A549 (cell line): ENCODE data around the gene GPD1. TPM values are rescaled to one million over a fixed set of nuclear protein-coding genes. Genes with fewer than 3 reads are reported as not detected.

ENCODE experiments used
- ATAC-seq, 2 experiments: fragments of 200-7000 bp in 1 of 2; fragments of >200 bp in 1 of 2; cut with Nextera tagmentation in 1 of 2; cut with Tn5 transposase in 1 of 2; 3 replicates each; pipeline versions ENCODE4 v1.8.0 to v1.9.1; 2018 to 2020; ENCODE audit warnings: mild to moderate bottlenecking in 1 of 2, moderate library complexity in 1 of 2
- CTCF ChIA-PET: fragments of 300-600 bp; sonication (Branson Sonifier 250); formaldehyde crosslinking; extraction: SDS; loops from one replicate; lab custom pipeline; 2021; ENCODE audit warnings: antibody characterized with exemption, inconsistent platforms; lab: Yijun Ruan, JAX
- POLR2A ChIA-PET: fragments of 350-600 bp; formaldehyde crosslinking; extraction: SDS; loops from one replicate; lab custom pipeline; 2021; ENCODE audit warnings: antibody characterized with exemption, inconsistent platforms; lab: Yijun Ruan, JAX
- DNase-seq, 2 experiments: peaks; one replicate each; pipeline versions ENCODE4 v3.0.0 to v3.0.0-alpha.2; 2011 to 2016; ENCODE audit warnings: low read depth in 1 of 2, low spot score in 1 of 2
- FAIRE-seq: peaks from 2 replicates; lab custom pipeline; 2011; peaks lifted over from hg19 to GRCh38; lab: Jason Lieb, UNC
- H3K27ac ChIP-seq, 2 experiments: fragments of >200 bp; sonication (Bioruptor Twin); formaldehyde crosslinking; 3 replicates each; pipeline ENCODE4 v1.5.1; 2016 to 2017
- H3K4me1 ChIP-seq: fragments of >200 bp; sonication (Bioruptor Twin); formaldehyde crosslinking; 3 replicates; pipeline ENCODE4 v1.6.1; 2016
- H3K4me2 ChIP-seq: fragments of >200 bp; sonication (Bioruptor Twin); formaldehyde crosslinking; 3 replicates; pipeline ENCODE4 v1.6.1; 2016
- H3K4me3 ChIP-seq: fragments of >200 bp; sonication (Bioruptor Twin); formaldehyde crosslinking; 3 replicates; pipeline ENCODE4 v1.5.1; 2016
- H3K9me3 ChIP-seq: fragments of >200 bp; sonication (Bioruptor Twin); formaldehyde crosslinking; 3 replicates; pipeline ENCODE4 v1.6.1; 2016
- CEBPB ChIP-seq, 2 experiments: fragments of >200 bp in 1 of 2; sonication (Bioruptor Twin) in 1 of 2; formaldehyde crosslinking in 1 of 2; IDR thresholded peaks; 2 replicates each; pipeline ENCODE4 v1.6.1; 2012 to 2016
- EHF ChIP-seq: fragments of 250-450 bp; sonication (Bioruptor Pico); IDR thresholded peaks from 2 replicates; pipeline ENCODE4 v1.5.0; 2020; ENCODE audit warnings: mild to moderate bottlenecking
- HES2 ChIP-seq: fragments of >200 bp; sonication (Bioruptor Twin); formaldehyde crosslinking; IDR thresholded peaks from 2 replicates; pipeline ENCODE4 v1.6.1; 2016
- HMGXB4 ChIP-seq: fragments of 250-450 bp; sonication (Bioruptor Pico); IDR thresholded peaks from 2 replicates; pipeline ENCODE4 v1.5.0; 2021; ENCODE audit warnings: mild to moderate bottlenecking, moderate library complexity, borderline replicate concordance
- NPAS2 ChIP-seq: fragments of 250-450 bp; sonication (Bioruptor Pico); IDR thresholded peaks from 2 replicates; pipeline ENCODE4 v1.8.0; 2022; ENCODE audit warnings: mild to moderate bottlenecking, moderate library complexity, borderline replicate concordance
- PBX3 ChIP-seq: IDR thresholded peaks from 2 replicates; pipeline ENCODE4 v1.6.1; 2012
- RAD21 ChIP-seq, 2 experiments: fragments of >200 bp in 1 of 2; sonication (Bioruptor Twin) in 1 of 2; formaldehyde crosslinking in 1 of 2; IDR thresholded peaks in 1 of 2; conservative IDR thresholded peaks in 1 of 2; 2 replicates in 1 of 2; 3 replicates in 1 of 2; pipeline ENCODE4 v1.6.1; 2012 to 2018; ENCODE audit warnings: inconsistent platforms in 1 of 2
- REST ChIP-seq: fragments of 200-600 bp; sonication (generic); IDR thresholded peaks from 2 replicates; pipeline ENCODE4 v1.6.1; 2016; ENCODE audit warnings: antibody characterized with exemption, mild to moderate bottlenecking, moderate library complexity
- TFCP2L1 ChIP-seq: fragments of 250-450 bp; sonication (Bioruptor Pico); IDR thresholded peaks from 2 replicates; pipeline ENCODE4 v1.5.0; 2021; ENCODE audit warnings: mild to moderate bottlenecking
- ZC3H11A ChIP-seq: fragments of 450-650 bp; IDR thresholded peaks from 2 replicates; pipeline ENCODE4 v1.6.1; 2014; ENCODE audit warnings: antibody characterized with exemption, mild to moderate bottlenecking
- WGBS: methylation state at CpG from one replicate; pipeline ENCODE4 v1.1.6; 2017; ENCODE audit errors: missing lambda C conversion rate; 5-methylcytosine and 5-hydroxymethylcytosine counted together
- polyA plus RNA-seq, 4 experiments: library from polyadenylated mRNA; depleted of rRNA in 3 of 4; stranded (reverse); fragments of >200 nt; fragmentation: RNase III in 1 of 4; extraction: RNeasy Plus Mini Kit Qiagen cat#74134 plus additional on column Dnase treatment in 1 of 4; gene quantifications; 2 replicates in 3 of 4; 3 replicates in 1 of 4; pipeline ENCODE4 v1.2.3, GENCODE V29; 2011 to 2017

GPD1 gene
- polyA plus RNA-seq, 2 of the 4 experiments (the other 2 are of a cell fraction) = 0.10 to 0.44 TPM

- TF ChIP-seq REST (peak; percentile 36; the same call in 1 of the 2 replicates), HMGXB4 (no peak), NPAS2 (CRISPR knock-in tag) (no peak)
- ChIA-PET CTCF (interaction anchor here (1.2 to 33.6 kb wide), 8 partner anchors 9 to 559 kb away, joined by 3 to 708 read pairs (median 32); partner anchors contain the start of genes AQP5, AQP6, COX14 and GPD1), POLR2A (no interaction called here)
- Histone ChIP-seq H3K27ac (no peak overlapping the region), H3K4me1 (peaks cover 39% of the 10 kb centered on the region), H3K4me3 (no peak overlapping the region), H3K4me2 (no peak overlapping the region), H3K9me3 (no peaks in the 10 kb centered on the region)
- FAIRE-seq = no peak
- WGBS = 94% methylated on average over 5 of the region's 5 CpGs
- no peak for ATAC-seq
- DNase-seq = no peak
Observed at GRCh38 chr12:50079771-50080170, 24.0 kb upstream of the GPD1 start.

- ATAC-seq = no peak
- Histone ChIP-seq H3K4me1 (peaks cover 36% of the 10 kb centered on the region), H3K9me3 (no peaks in the 10 kb centered on the region), H3K4me3 (no peak overlapping the region), H3K27ac (peak overlapping the region; percentile 77 to 99; a peak in 5 of 6 replicates), H3K4me2 (no peak overlapping the region)
- DNase-seq = no peak
- ChIA-PET CTCF (interaction anchor here (0.6 to 33.6 kb wide), 7 partner anchors 11 to 136 kb away, joined by 3 to 708 read pairs (median 32); partner anchors contain the start of genes AQP5, AQP6, COX14 and GPD1), POLR2A (no interaction called here)
- no peak for TF ChIP-seq RAD21 (conservative IDR thresholded peaks at IDR 0.05 in 1 of 2, IDR thresholded peaks at IDR 0.05 in 1 of 2)
- TF ChIP-seq CEBPB (IDR thresholded peaks at IDR 0.05) = no peak
- no peak for TF ChIP-seq ZC3H11A
- TF ChIP-seq HES2 = no peak
- no peak for TF ChIP-seq TFCP2L1 (CRISPR knock-in tag)
- TF ChIP-seq EHF (CRISPR knock-in tag) = no peak
- FAIRE-seq = no peak
- 93% methylated on average over 44 of the region's 46 CpGs for WGBS
Observed at GRCh38 chr12:50081096-50081808, 22.6 kb upstream of the GPD1 start.

GRCh38 chr12:50082644-50083043, 21.2 kb upstream of the GPD1 start:
- 14% methylated on average over 7 of the region's 7 CpGs for WGBS
- peak overlapping the region; percentile 95 for H3K4me2 ChIP-seq
- peaks cover 36% of the 10 kb centered on the region for H3K4me1 ChIP-seq
- peak; percentile 30 to 44; a peak in 5 of 6 replicates for ATAC-seq
- TF ChIP-seq EHF (CRISPR knock-in tag) (no peak), PBX3 (no peak)
- TF ChIP-seq, all 56 proteins: peak for 0
- FAIRE-seq (no peak), DNase-seq (peak in 1 of 2 experiments; percentile 89)
- CTCF ChIA-PET = interaction anchor here (0.6 to 33.6 kb wide), 14 partner anchors 8 to 342 kb away, joined by 3 to 708 read pairs (median 4); partner anchors contain the start of genes AQP5, AQP6, CERS5 and COX14
- Histone ChIP-seq H3K27ac (peak overlapping the region; percentile 77 to 99), H3K4me3 (no peak overlapping the region), H3K9me3 (no peaks in the 10 kb centered on the region)
- POLR2A ChIA-PET = interaction anchor here (1.4 to 1.5 kb wide), 2 partner anchors 19 to 84 kb away, joined by 4 to 5 read pairs; partner anchors contain the start of gene CERS5
